IPS-NIHi11 (cell line): Measurements from ENCODE around the gene COQ3.
A peak's percentile ranks its signal among the peaks of the same experiment; 100 is the strongest.

Experiments used
- DNase-seq: peaks from one replicate; pipeline ENCODE4 v3.0.0; 2012; ENCODE audit warnings: mixed read lengths, low spot score

COQ3 gene, protein sequence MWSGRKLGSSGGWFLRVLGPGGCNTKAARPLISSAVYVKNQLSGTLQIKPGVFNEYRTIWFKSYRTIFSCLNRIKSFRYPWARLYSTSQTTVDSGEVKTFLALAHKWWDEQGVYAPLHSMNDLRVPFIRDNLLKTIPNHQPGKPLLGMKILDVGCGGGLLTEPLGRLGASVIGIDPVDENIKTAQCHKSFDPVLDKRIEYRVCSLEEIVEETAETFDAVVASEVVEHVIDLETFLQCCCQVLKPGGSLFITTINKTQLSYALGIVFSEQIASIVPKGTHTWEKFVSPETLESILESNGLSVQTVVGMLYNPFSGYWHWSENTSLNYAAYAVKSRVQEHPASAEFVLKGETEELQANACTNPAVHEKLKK

DNA sequence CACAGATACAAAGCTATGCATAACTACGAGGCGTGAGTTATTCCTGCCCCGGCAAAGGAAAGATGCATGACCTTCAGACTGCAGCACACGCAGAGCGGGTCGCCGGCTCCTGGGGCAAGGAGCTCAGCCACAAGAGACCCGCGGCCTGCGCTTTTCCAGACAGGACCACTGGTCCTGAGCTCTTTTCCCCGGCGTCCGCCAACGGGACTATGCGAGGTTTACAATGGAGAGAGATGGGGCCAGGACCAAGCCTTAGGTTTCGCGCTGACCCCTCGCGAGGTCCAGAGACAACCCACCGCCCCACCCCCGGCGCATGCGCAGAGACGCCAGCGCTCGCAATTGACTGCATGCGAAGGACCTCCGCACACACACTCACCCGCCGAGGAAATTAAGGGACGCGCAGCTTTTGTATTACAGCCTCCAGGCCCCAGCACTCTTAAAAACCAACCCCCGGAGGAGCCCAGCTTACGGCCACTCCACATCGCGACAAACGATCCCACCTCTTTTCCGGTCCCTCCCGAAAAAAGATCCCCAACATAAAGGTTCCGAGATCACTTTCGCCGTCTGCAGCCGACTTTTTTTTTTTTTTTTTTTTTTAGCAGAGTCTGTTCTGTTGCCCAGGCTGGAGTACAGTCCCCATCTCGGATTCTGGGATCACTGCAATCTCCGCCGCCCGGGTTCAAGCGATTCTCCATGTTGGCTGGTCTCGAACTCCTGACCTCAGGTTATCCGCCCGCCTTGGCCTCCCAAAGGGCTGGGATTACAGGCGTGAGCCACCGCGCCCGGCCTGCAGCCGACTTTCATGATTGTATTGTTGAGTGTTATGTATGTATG, at the start of gene COQ3:
COQ3 (minus strand) TSS at position 498 of the 834 bp plus-strand sequence; CDS start at position 482, 16 bp downstream.
- peak; percentile 97 for DNase-seq

DNA sequence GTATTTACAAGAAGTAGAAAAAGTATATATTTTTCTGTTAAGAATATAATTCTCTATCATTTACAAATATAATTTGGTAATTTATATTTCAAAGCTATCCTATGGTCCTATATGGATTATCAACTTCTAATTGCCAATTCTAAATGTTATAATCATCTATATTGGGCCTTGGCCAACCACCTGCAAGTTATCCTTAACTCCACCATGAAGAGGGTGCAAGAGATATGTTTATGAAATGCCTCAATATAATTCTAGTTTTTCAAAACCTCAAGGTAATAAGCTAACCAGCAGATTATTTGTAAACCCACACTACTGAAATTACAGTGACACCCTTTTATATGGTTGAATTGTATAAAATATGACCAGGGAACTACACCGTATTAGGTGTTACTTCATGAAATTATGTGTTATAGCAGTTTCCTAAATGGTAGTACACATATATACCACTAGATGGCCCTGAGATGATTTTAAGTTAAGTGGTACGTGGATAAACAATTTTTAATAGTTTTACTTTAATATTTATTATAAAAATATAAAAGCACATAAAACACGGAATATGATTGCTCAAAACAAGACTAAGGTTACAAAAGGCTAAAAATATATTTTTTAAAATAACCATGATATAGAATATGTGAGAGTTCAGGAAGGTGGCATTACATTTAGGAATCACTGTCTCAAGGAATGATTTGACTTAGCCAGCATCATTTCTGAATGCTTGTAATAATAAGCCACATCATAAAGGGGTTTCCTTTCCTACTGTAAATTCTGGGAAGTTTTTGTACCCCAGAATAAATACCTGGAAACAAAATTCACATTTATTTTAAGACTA, 40.9 kb upstream of the COQ3 start:
- peak; percentile 15 for DNase-seq

DNA sequence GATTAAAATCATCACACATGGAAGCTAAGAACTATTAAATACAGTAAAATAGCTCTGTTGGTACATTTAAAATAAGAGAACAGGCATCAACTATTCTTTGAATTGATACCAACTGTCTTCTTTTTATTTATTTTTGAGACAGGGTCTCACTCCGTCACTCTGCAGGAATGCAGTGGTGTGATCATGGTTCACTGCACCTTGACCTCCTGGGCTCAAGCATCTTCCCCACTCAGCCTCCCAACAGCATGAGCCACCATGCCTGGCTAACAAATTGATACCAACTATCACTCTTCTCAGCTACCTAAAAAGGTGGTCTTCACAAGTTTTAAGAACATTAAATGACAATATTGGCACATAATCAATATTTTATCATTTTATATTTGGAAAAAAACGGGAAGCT, 38.9 kb upstream of the COQ3 start:
- no peak for DNase-seq

DNA sequence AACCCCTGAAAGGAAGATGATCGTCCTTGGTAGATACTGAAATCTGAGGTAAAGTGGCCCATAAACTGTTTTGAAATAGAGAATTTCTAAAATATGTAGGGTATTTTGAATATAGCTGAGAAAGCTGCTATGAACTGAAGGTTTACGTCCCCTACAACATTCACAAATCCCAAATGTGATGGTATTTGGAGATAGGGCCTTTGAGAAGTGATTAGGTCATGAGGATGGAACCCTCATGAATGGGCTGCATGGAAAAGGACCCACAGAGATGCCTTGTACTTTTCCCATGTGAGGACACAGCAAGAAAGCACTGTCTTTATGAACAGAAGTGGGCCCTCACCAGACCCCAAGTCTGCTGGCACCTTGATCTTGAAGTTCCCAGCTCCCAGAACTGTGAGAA, 37.9 kb upstream of the COQ3 start:
- DNase-seq = no peak

DNA sequence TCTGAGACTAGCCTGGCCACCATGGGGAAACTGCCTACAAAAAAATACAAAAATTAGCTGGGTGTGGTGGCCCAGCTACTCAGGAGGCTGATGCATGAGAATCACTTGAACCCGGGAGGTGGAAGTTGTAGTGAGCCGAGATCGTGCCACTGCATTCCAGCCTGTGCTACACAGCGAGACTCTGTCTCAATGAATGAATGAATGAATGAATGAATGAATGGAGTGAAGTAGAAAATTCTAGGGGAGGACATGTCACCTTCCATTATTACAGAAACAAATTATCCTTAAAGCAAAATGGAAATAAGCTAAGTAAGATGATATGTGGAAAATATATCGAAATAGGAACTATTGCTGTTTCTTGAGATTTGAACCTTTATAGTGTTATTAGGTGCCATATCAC, 34.0 kb upstream of the COQ3 start:
- DNase-seq = no peak

DNA sequence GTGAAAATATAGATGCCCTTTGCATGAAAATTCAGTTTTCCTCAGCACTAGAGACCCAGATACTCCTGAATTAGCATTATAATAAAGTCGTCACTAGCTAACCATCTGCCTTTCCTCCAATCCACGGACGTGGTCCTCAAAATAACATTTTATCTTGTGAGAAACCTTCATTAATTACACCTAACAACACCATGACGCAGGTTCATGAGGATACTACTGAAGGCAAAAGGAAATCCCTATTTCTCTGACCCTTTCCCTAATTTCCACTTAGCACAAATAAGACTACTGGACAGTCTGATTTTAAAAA, 32.4 kb upstream of the COQ3 start:
- DNase-seq = no peak

DNA sequence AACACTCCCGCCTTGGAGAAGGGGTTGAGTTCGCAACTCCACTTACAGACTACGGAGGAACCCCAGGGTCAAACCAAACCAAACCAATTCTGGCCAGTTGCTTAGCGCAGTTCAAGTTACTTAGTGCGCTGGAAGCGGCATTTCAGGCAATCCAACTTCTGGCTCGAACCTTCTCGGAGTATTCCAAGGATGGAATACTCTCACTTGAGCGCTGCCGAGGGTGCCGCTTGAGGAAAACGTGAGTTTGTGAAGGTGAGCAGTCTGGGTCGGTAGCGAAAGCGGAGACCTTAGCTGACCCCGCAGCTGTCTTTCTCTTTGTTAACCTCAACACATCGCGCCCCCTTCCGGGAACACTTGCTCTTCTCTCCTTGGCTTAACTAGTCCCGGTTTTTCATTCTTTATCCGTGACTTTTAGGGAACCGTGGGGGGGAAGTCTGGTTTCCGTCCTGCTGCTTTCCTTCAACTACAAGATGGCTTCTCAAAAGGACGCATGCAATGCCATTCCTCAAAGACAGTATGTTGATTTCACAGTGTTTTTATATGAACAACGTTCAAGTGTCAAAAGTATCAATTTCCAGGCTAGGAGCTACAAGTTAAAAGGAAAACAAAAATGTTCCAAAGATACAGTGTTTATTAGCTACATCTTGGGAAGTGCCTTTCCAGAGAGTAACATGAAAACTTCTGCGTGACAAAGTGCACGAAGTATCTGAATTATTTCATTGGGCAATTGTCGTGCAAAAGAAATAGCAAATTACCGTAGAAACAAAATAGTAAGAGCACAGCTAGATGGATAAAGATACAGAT, 31.9 kb upstream of the COQ3 start:
- DNase-seq = peak; percentile 75

DNA sequence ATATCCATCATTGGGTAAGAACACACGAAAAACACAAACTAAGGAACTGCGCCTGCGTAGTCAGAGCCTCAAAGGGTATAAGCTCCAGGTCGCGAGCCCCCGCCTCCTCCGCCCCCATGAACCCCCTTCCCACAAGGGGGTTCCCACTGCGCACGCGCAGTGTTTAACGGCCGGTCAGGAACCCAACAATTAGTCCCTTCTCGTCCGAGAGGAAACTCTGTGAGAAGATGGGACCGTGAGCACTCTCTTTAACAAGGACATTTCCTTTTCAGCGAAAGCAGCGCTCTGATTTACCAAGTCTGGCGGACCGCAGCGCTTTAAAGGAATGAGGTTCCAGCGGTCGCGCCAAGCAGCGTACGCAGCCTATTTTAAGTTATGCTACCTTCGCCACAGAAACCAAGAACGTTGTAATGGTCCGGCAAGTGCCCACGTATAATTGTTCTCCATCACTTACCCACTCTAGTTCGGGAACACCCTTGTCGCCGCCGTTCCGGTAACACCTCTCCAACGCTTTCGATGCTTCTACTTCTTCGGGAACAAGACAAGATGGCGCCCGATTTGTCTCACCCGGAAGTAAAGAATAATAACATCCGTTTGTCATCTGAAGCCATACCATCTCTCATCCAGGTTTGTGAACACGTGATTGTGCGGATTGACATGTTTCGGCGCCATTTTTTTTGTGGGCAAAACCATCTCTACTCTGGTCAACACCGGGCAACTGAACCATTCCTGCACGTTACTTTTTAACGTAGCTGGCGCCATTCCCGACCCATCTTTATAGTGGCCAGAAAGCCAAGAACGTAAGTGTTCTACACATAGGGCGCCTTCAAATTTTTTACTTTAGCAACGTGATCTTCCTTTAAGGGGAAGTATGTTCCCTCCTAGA, 31.0 kb upstream of the COQ3 start, which contains the start of gene PNISR:
PNISR (minus strand) TSS at position 548 of the 886 bp plus-strand sequence. CDS start 10,649 bp downstream, outside the sequence.
- peak; percentile 89 for DNase-seq

DNA sequence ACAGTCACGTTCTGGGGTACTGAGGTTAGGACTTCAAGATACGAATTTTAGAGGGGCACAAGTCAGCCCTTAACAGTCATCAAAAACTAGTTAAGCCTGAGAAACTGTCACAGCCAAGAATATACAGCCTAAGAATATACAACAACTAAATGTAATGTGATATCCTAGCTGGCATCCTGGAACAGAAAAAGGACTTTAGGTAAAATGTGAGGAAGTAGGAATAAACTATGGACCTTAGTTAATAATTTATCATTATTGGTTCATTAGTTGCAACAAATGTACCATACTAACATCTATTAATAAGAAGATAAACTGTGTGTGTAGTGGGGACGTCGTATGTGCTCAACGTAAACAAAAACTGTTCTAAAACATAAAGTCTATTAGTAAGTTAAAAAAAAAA, 30.0 kb upstream of the COQ3 start:
- no peak for DNase-seq

DNA sequence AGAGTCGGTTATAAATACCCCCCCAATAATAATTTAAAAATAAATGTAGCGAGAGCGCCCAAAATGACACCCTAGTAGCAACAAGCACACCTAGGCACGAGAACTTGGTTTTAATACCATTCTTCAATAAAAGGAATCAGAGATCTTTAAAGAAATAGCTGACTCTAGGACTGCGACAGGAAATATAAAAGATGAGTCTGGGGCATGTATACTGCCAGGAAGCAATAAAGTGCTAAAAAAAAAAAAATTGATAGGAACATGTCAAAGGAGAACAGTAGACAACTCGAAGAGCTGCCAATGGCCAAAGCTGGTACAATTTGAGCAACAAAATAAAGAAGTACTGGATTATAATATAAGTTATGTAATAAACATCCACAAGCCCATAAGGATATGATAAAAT, 28.9 kb upstream of the COQ3 start:
- no peak for DNase-seq

DNA sequence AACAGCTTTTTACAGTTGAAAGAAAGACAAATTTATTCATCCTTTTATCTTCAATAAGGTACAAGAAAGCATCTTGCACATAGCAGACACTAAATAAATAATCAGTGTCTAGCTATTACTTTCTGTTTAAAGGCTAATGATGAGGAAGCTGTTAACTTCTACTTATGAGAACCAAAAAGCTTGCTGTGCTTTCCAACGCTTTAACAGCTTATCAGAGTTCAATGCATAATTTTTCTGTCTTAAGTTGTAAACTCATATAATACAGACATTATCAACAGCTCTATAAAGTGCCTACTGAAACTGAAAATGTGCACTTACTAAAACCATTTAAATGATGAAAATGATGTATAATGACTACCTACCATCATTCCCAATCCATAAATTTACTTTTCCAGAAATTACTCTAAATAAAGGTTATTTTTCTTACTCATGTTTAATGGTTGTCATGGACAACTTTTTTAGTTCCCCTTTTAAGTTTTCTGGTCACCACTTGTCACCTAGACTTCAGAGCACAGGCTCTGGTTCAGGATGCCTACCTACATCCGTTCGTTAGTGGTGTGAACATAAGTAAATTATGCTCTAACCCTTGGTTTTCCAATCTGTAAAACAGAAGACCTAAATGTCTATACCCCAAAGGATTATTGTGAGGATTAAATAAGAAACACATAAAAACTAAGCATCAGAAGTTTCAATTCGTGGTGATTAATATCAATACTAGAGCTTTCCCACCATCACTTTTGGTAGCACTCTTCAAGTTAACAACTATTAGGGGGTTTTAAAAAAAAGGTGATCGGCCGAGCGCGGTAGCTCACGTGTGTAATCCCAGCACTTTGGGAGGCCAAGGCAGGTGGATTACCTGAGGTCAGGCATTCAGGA, 23.1 kb upstream of the COQ3 start:
- no peak for DNase-seq

DNA sequence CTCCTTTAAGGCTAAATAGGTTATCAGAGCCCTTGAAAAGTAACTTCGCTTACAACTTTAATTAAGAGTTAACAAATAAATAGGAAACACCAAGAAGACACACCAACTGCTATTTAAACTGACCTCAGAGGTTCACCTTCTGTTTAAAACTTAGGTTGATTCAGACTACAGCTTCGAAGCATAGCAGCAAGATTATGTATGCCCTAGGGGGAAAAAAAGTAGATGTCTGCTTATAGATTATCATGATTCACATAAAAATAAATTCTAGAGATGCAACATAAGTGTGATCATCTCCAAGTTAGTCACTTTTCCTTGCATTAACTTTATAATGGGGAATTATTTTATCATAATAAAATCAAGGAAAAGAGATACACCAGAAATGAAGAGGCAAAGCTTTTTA, 22.2 kb upstream of the COQ3 start:
- no peak for DNase-seq

DNA sequence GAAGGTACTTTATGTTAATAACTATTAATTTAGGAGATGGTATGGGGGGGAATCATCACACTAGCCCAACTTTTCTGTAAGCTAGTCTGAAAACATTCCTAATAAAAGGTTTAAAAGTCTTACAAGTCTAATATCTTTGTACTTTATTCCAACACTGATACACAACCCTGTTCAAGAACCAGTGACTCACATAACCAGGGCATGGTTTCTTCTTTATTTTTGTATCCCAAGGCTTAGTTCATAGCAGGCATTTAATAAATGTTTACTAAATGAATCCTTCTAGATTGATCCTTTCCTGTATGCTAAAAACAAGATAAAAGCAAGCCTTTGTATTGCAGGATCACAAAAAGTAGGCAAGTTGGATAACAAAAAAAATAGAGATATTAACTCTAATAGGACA, 21.5 kb upstream of the COQ3 start:
- DNase-seq = no peak

DNA sequence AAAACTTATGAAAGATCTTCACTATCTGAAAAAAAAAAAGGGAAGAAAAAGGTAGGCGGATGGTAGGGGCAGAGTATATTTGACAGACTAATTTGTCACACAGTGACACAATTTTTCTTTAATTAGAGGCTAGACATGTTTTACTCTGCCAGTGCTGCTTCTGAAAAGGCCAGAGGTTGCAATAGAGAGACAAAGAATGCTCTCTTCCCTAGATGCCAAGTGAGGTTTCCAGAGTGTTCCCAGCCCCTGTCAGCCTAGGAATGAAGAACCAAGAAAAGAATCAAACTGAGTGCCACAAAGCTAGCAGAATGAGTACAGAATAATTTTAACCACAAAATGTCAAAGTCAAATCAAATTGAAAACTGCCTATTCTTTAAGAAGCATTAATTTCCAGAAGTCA, 18.1 kb upstream of the COQ3 start:
- DNase-seq = no peak

DNA sequence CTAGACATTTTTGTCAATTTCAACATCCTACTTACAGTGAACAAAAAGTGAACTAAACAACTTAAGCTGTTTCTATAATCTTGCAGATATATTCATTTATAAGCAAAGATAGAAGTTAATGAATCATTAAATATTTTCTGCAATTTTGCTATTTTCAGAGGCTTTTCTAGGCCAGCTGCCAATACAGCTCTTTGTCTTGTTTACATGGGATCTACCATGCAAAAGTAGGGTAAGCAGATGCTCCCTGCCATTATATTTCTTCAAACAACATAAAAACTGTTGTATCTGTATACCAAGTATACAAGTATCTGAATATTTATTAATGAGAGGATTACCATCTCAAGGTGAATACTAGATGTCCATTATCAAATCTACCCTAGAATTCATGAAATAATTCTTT, 15.7 kb upstream of the COQ3 start:
- no peak for DNase-seq

DNA sequence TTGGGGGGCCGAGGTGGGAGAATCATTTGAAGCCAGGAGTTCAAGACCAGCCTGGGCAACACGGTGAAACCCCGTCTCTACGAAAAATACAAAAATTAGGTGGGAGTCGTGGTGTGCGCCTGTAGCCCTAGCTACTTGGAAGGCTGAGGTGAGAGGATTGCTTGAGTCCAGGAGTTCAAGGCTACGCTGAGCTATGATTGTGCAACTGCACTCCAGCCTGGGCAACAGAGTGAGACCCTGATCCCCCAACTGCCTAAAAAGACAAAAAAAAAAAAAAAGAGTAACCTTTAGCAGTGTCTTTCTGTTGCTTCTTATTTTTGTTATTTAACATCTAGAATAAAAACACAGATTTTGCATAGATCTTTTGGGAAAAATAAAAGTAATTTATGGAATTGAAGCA, 13.1 kb upstream of the COQ3 start:
- no peak for DNase-seq

DNA sequence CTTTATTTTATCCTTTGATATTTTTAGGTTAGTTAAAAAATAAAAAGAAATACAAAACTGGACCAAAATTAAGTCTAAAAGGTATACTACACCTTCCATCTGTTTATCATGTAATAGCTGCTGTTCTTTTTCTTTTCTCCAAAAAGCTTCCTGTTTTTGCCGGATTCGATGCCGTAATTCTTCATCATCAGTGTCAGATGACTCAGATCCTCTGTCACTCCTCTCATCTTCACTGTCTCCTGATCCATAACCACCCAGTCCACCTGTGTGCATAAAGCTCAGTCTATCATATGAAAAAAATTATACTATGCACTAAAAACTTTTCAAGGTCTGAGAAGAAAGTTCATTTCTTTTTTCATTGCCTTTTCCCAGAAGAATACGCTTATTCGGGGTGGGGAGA, 8.5 kb upstream of the COQ3 start:
- DNase-seq = no peak

DNA sequence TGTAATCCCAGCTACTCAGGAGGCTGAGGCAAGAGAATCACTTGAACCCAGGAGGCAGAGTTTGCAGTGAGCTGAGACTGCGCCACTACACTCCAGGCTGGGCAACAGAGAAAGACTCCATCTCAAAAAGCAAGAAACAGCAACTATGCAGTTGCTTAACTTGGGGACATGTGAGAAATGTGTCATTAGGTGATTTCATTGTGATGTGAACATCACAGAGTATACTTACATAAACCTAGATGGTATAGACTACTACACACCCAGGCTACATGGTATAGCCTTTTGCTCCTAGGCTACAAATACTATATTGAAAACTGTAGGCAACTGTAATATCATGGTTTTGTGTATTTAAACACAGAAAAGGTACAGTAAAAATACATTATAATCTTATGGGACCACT, 3.3 kb upstream of the COQ3 start:
- DNase-seq = no peak

DNA sequence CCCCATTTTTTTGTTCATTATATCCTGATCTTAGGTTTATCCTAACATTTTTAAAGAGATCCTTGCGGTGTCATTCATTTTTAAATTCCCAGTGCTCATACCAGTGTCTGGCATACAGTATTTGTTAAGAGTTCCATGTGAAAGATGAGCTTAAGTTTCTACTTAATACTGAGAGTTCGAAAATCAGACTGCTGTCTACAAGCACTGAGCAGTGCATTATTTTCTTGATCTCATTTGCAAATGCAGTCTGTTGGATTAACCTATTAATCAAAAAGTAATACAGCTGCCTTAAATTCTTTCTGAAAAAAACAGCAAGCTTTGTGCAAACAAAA, 663 bp downstream of the COQ3 start:
- DNase-seq = no peak

DNA sequence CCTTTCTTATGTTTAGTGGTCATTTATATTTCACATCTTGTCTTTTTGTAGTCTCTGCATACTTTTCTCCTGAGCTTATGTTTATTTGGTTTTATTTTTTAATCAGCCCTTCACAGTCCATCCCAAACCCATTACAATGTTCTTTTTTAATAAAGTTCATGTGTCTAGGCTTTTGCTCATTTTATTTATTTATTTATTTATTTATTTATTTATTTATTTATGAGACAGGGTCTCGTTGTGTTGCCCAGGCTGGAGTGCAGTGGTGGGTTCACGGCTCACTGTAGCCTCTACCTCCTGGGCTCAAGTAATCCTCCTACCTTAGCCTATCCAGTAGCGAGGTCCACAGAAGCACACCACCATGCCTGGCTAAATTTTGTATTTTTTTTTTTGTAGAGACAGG, 3.1 kb downstream of the COQ3 start:
- DNase-seq = no peak
